Kidney epithelial cell (primary cell): Measurements from ENCODE around the gene PURA. TPM values are rescaled to one million over a fixed set of nuclear protein-coding genes. Genes with fewer than 3 reads are reported as not detected.

Source experiments
- DNase-seq: peaks from one replicate; pipeline ENCODE4 v3.0.0-alpha.2; 2010; ENCODE audit warnings: low read depth
- H3K27me3 ChIP-seq: 2 replicates; pipeline ENCODE4 v1.6.0; 2011; ENCODE audit warnings: low read length; ENCODE audit not compliant: control insufficient read depth, insufficient read depth
- H3K36me3 ChIP-seq: 2 replicates; pipeline ENCODE4 v1.5.1; 2011; ENCODE audit warnings: low read length; ENCODE audit not compliant: control insufficient read depth, insufficient read depth
- H3K4me3 ChIP-seq: 2 replicates; pipeline ENCODE4 v1.5.1; 2011; ENCODE audit warnings: low read depth, mild to moderate bottlenecking, control low read depth, low read length
- CTCF ChIP-seq: IDR thresholded peaks from 2 replicates; pipeline ENCODE4 v1.5.1; 2011; ENCODE audit warnings: mild to moderate bottlenecking, moderate library complexity, low read length, control low read depth, inconsistent platforms; ENCODE audit not compliant: insufficient read depth, poor library complexity, severe bottlenecking
- total RNA-seq: library from RNA; depleted of rRNA; stranded (reverse); fragments of >200 nt; gene quantifications from 2 replicates; pipeline ENCODE4 v1.2.3, GENCODE V29; 2015

Gene PURA
- total RNA-seq, 1 donor from 2014 or later: 7.1 TPM

- DNase-seq: no peak
- Histone ChIP-seq H3K27me3 (peaks cover 17% of the 10 kb centered on the region), H3K4me3 (no peak overlapping the region), H3K36me3 (no peaks in the 10 kb centered on the region)
- no peak for TF ChIP-seq CTCF
Measured at GRCh38 chr5:140147460-140147859, 33.6 kb downstream of the PURA start.

- no peaks in the 10 kb centered on the region for H3K36me3 ChIP-seq
- H3K4me3 ChIP-seq: no peak overlapping the region
- no peak for TF ChIP-seq CTCF
- peaks cover 19% of the 10 kb centered on the region for H3K27me3 ChIP-seq
- no peak for DNase-seq
Measured at GRCh38 chr5:140148508-140148907, 34.6 kb downstream of the PURA start.

- TF ChIP-seq CTCF: no peak
- no peak for DNase-seq
- no peak overlapping the region for H3K4me3 ChIP-seq
- H3K36me3 ChIP-seq: no peaks in the 10 kb centered on the region
- H3K27me3 ChIP-seq: peaks cover 19% of the 10 kb centered on the region
Measured at GRCh38 chr5:140150201-140150600, 36.3 kb downstream of the PURA start.

- TF ChIP-seq CTCF: no peak
- no peaks in the 10 kb centered on the region for H3K36me3 ChIP-seq
- H3K27me3 ChIP-seq: peaks cover 9% of the 10 kb centered on the region
- DNase-seq: no peak
- no peak overlapping the region for H3K4me3 ChIP-seq
Measured at GRCh38 chr5:140151144-140152021, 37.5 kb downstream of the PURA start.

- Histone ChIP-seq H3K36me3 (no peaks in the 10 kb centered on the region), H3K4me3 (no peak overlapping the region), H3K27me3 (peaks cover 6% of the 10 kb centered on the region)
- no peak for DNase-seq
- TF ChIP-seq CTCF: no peak
Measured at GRCh38 chr5:140152022-140152999, 38.4 kb downstream of the PURA start.
